WTC11 (cell line): ENCODE results near the gene AGBL4. TPM values are rescaled to one million over a fixed set of nuclear protein-coding genes. Genes with fewer than 3 reads are reported as not detected.

Experiments
- ATAC-seq: fragments of 200-7000 bp; cut with Tn5 transposase; 2 replicates; pipeline ENCODE4 v1.10.0; 2021; ENCODE audit warnings: mild to moderate bottlenecking, moderate library complexity
- CTCF ChIA-PET: fragments of 300-600 bp; sonication (Branson Sonifier 250); formaldehyde crosslinking; loops from one replicate; lab custom pipeline; 2021; ENCODE audit warnings: antibody characterized with exemption; lab: Charles Lee
- POLR2A ChIA-PET: fragments of 350-600 bp; sonication (Branson Sonifier 250); formaldehyde crosslinking; loops from one replicate; lab custom pipeline; 2021; ENCODE audit warnings: antibody characterized with exemption; lab: Charles Lee
- DNase-seq: peaks from one replicate; pipeline ENCODE4 v3.0.0; 2021; ENCODE audit warnings: low spot score
- H3K27ac Mint-ChIP-seq: 2 replicates; pipeline ENCODE4 v1.8.0; 2021; ENCODE audit warnings: mixed read lengths
- H3K27me3 Mint-ChIP-seq: 2 replicates; pipeline ENCODE4 v1.8.0; 2021; ENCODE audit warnings: low read depth, mild to moderate bottlenecking, moderate library complexity, mixed read lengths
- H3K36me3 Mint-ChIP-seq: 2 replicates; pipeline ENCODE4 v1.8.0; 2021; ENCODE audit warnings: mixed read lengths
- H3K4me1 Mint-ChIP-seq: 2 replicates; pipeline ENCODE4 v1.8.0; 2022; ENCODE audit warnings: mixed read lengths
- H3K4me3 Mint-ChIP-seq: 2 replicates; pipeline ENCODE4 v1.8.0; 2021; ENCODE audit warnings: mild to moderate bottlenecking, moderate library complexity, mixed read lengths
- H3K9me3 Mint-ChIP-seq: 2 replicates; pipeline ENCODE4 v1.8.0; 2021; ENCODE audit warnings: mixed read lengths
- CBFB ChIP-seq: sonication (generic); formaldehyde crosslinking; IDR thresholded peaks from 2 replicates; pipeline ENCODE4 v1.8.1; 2022; ENCODE audit warnings: mild to moderate bottlenecking, low read depth, missing genetic modification reagents
- FOXP1 ChIP-seq: sonication (generic); formaldehyde crosslinking; IDR thresholded peaks from 2 replicates; pipeline ENCODE4 v1.8.0; 2022; ENCODE audit warnings: missing genetic modification reagents, mild to moderate bottlenecking, moderate library complexity, borderline replicate concordance
- GABPB1 ChIP-seq: sonication (generic); formaldehyde crosslinking; IDR thresholded peaks from 2 replicates; pipeline ENCODE4 v1.8.1; 2023; ENCODE audit warnings: mild to moderate bottlenecking, missing genetic modification reagents
- JAZF1 ChIP-seq: fragments of 250-450 bp; sonication (Bioruptor Pico); IDR thresholded peaks from 2 replicates; pipeline ENCODE4 v1.9.0; 2021; ENCODE audit warnings: moderate library complexity, mild to moderate bottlenecking, inconsistent platforms
- MXD4 ChIP-seq: fragments of 250-450 bp; sonication (Bioruptor Pico); IDR thresholded peaks from 2 replicates; pipeline ENCODE4 v1.8.0; 2021; ENCODE audit warnings: mild to moderate bottlenecking, moderate library complexity, borderline replicate concordance
- SMAD3 ChIP-seq: sonication (generic); formaldehyde crosslinking; IDR thresholded peaks from 2 replicates; pipeline ENCODE4 v1.8.0; 2022; ENCODE audit warnings: missing genetic modification reagents, mild to moderate bottlenecking, borderline replicate concordance
- TEAD1 ChIP-seq: sonication (generic); formaldehyde crosslinking; IDR thresholded peaks from 2 replicates; pipeline ENCODE4 v1.8.0; 2022; ENCODE audit warnings: mild to moderate bottlenecking, missing genetic modification reagents
- TP53 ChIP-seq: sonication (generic); formaldehyde crosslinking; IDR thresholded peaks from 2 replicates; pipeline ENCODE4 v1.8.1; 2023; ENCODE audit warnings: mild to moderate bottlenecking, missing genetic modification reagents
- ZBTB21 ChIP-seq: sonication (generic); formaldehyde crosslinking; IDR thresholded peaks from 2 replicates; pipeline ENCODE4 v1.8.1; 2023; ENCODE audit warnings: mild to moderate bottlenecking, missing genetic modification reagents, borderline replicate concordance
- ZNF396 ChIP-seq: fragments of 250-450 bp; sonication (Bioruptor Pico); IDR thresholded peaks from 2 replicates; pipeline ENCODE4 v1.8.0; 2021; ENCODE audit warnings: mild to moderate bottlenecking, moderate library complexity, borderline replicate concordance
- total RNA-seq: library from RNA; stranded (reverse); gene quantifications from 3 replicates; pipeline ENCODE4 v1.2.3, GENCODE V29; 2021
- TF ChIP-seq, protein P1 (sequence below): sonication (generic); formaldehyde crosslinking; IDR thresholded peaks from 2 replicates; pipeline ENCODE4 v1.8.1; 2022; ENCODE audit warnings: low read depth, missing genetic modification reagents, borderline replicate concordance
- TF ChIP-seq, protein P2 (sequence below): fragments of 250-450 bp; sonication (Bioruptor Pico); IDR thresholded peaks from 2 replicates; pipeline ENCODE4 v2.1.2; 2022; ENCODE audit warnings: mild to moderate bottlenecking, moderate library complexity
- TF ChIP-seq, protein P3 (sequence below): fragments of 250-450 bp; sonication (Bioruptor Pico); IDR thresholded peaks from 2 replicates; pipeline ENCODE4 v1.8.0; 2021; ENCODE audit warnings: mild to moderate bottlenecking
- TF ChIP-seq, protein P4 (sequence below): sonication (generic); formaldehyde crosslinking; IDR thresholded peaks from 2 replicates; pipeline ENCODE4 v1.8.1; 2022; ENCODE audit warnings: missing genetic modification reagents, borderline replicate concordance
- TF ChIP-seq, protein P5 (sequence below): fragments of 250-450 bp; sonication (Bioruptor Pico); IDR thresholded peaks from 2 replicates; pipeline ENCODE4 v1.9.0; 2021; ENCODE audit warnings: mild to moderate bottlenecking
- TF ChIP-seq, protein P6 (sequence below): sonication (generic); formaldehyde crosslinking; IDR thresholded peaks from 2 replicates; pipeline ENCODE4 v1.8.1; 2023; ENCODE audit warnings: mild to moderate bottlenecking, missing genetic modification reagents, moderate library complexity

Gene AGBL4
- total RNA-seq, 1 experiment from 2014 or later = 0.87 TPM

DNA sequence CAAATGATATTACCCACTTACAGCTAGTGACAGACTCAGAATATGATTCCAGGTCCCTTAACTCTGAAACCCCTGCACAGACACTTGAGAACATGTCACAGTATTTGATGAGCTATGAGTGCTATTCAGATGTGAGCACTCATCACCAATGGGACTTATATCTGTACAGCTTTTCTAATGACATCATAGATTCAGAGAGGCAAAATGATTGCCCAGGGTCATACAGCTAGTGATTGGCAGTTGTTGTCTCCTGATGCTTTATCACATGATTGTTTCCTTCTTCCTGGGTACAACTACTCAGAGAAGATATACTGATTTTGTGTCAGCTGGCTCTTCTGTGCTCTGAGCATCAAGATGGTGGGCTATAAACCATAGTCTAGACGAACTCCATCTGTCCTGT lies 819.0 kb downstream of the AGBL4 start (continued):
- no peak for TF ChIP-seq MXD4 (CRISPR knock-in tag)

DNA sequence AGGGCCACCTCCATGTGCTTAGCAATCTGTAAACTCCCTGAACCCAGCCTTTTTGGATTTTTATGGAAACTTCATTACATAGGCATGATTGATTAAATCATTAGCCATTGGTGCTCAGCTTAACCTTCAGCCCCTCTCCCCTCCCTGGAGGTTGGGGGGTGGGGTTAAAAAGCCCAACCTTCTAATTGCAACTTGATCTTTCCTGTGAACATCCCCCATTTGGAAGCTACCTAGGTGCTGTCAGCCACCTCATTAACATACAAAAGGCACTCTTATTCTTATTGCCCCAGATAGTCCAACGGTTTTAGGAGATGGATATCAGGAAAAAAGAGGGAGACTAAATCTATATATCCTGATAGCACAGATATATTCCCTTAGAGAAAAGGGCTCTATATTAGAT lies 823.0 kb downstream of the AGBL4 start:
- H3K9me3 Mint-ChIP-seq = peaks cover 41% of the 10 kb centered on the region
- no peak for TF ChIP-seq SMAD3
- no peak for TF ChIP-seq FOXP1
- no peak for TF ChIP-seq CBFB (CRISPR knock-in tag)
- TF ChIP-seq, protein P1, sequence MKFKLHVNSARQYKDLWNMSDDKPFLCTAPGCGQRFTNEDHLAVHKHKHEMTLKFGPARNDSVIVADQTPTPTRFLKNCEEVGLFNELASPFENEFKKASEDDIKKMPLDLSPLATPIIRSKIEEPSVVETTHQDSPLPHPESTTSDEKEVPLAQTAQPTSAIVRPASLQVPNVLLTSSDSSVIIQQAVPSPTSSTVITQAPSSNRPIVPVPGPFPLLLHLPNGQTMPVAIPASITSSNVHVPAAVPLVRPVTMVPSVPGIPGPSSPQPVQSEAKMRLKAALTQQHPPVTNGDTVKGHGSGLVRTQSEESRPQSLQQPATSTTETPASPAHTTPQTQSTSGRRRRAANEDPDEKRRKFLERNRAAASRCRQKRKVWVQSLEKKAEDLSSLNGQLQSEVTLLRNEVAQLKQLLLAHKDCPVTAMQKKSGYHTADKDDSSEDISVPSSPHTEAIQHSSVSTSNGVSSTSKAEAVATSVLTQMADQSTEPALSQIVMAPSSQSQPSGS (CRISPR knock-in tag) = no peak
- no peak for TF ChIP-seq TP53 (CRISPR knock-in tag)
- no peak for TF ChIP-seq ZNF396
- no peak for TF ChIP-seq JAZF1 (CRISPR knock-in tag)
- TF ChIP-seq, protein P2, sequence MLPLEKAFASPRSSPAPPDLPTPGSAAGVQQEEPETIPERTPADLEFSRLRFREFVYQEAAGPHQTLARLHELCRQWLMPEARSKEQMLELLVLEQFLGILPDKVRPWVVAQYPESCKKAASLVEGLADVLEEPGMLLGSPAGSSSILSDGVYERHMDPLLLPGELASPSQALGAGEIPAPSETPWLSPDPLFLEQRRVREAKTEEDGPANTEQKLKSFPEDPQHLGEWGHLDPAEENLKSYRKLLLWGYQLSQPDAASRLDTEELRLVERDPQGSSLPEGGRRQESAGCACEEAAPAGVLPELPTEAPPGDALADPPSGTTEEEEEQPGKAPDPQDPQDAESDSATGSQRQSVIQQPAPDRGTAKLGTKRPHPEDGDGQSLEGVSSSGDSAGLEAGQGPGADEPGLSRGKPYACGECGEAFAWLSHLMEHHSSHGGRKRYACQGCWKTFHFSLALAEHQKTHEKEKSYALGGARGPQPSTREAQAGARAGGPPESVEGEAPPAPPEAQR (CRISPR knock-in tag) = no peak
- no peak for TF ChIP-seq ZBTB21
- TF ChIP-seq, protein P3, sequence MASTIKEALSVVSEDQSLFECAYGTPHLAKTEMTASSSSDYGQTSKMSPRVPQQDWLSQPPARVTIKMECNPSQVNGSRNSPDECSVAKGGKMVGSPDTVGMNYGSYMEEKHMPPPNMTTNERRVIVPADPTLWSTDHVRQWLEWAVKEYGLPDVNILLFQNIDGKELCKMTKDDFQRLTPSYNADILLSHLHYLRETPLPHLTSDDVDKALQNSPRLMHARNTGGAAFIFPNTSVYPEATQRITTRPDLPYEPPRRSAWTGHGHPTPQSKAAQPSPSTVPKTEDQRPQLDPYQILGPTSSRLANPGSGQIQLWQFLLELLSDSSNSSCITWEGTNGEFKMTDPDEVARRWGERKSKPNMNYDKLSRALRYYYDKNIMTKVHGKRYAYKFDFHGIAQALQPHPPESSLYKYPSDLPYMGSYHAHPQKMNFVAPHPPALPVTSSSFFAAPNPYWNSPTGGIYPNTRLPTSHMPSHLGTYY = no peak
- TF ChIP-seq TEAD1 (CRISPR knock-in tag) = no peak
- TF ChIP-seq, protein P4, sequence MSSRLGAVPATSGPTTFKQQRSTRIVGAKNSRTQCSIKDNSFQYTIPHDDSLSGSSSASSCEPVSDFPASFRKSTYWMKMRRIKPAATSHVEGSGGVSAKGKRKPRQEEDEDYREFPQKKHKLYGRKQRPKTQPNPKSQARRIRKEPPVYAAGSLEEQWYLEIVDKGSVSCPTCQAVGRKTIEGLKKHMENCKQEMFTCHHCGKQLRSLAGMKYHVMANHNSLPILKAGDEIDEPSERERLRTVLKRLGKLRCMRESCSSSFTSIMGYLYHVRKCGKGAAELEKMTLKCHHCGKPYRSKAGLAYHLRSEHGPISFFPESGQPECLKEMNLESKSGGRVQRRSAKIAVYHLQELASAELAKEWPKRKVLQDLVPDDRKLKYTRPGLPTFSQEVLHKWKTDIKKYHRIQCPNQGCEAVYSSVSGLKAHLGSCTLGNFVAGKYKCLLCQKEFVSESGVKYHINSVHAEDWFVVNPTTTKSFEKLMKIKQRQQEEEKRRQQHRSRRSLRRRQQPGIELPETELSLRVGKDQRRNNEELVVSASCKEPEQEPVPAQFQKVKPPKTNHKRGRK (CRISPR knock-in tag) = no peak
- ATAC-seq (peak; percentile 80), DNase-seq (peak; percentile 12)
- POLR2A ChIA-PET = no interaction called here
- H3K36me3 Mint-ChIP-seq = peaks cover 19% of the 10 kb centered on the region
- no peak overlapping the region for H3K4me3 Mint-ChIP-seq
- CTCF ChIA-PET = no interaction called here
- peaks cover 20% of the 10 kb centered on the region for H3K4me1 Mint-ChIP-seq
- H3K27ac Mint-ChIP-seq = no peak overlapping the region
- H3K27me3 Mint-ChIP-seq = peaks cover 8% of the 10 kb centered on the region

DNA sequence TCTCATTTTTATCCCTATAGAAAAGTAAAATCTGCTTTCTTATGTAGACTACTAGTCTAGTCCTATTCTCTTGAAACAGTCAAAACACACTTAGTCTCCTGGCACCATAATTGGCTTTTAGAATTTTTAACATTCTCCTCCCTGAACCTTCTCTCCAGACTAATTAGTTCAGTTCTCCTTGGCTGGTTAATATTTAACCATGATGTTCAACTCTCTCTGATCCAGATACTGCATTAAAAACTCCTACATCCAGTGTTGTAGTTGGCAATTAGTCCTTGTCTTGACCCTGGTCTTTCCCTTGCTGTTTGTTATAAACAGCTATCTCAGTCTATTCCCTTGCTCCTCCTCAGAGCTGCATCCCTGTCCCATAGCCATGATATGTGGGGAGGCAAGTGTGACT lies 824.2 kb downstream of the AGBL4 start:
- ChIA-PET POLR2A (no interaction called here), CTCF (no interaction called here)
- peaks cover 20% of the 10 kb centered on the region for H3K4me1 Mint-ChIP-seq
- no peak overlapping the region for H3K4me3 Mint-ChIP-seq
- H3K27me3 Mint-ChIP-seq = peaks cover 8% of the 10 kb centered on the region
- ATAC-seq (no peak), DNase-seq (no peak)
- peaks cover 53% of the 10 kb centered on the region for H3K9me3 Mint-ChIP-seq
- TF ChIP-seq GABPB1 (CRISPR knock-in tag) = no peak
- TF ChIP-seq, protein P5, sequence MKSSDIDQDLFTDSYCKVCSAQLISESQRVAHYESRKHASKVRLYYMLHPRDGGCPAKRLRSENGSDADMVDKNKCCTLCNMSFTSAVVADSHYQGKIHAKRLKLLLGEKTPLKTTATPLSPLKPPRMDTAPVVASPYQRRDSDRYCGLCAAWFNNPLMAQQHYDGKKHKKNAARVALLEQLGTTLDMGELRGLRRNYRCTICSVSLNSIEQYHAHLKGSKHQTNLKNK (CRISPR knock-in tag) = no peak
- no peak overlapping the region for H3K27ac Mint-ChIP-seq
- peaks cover 28% of the 10 kb centered on the region for H3K36me3 Mint-ChIP-seq

DNA sequence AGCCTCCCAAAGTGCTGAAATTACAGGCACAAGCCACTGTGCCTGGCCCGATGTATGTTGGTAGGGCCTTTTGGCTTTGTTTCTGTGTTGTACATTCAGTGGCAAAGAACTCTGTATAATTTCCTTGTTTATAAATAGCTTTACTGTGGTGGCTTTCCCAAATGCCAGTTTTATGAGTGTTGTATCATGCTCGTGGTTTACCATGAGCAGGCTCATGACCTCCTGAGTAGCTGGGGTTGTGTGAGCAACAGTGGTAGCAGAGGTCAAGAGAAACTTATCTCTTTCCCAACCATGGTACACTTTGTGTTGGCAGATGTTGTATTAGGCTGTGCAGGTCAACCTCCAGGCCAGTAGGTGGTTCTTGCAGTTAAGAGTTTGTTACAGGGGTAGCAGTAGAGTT lies 826.7 kb downstream of the AGBL4 start:
- Mint-ChIP-seq H3K27ac (no peak overlapping the region), H3K36me3 (peaks cover 27% of the 10 kb centered on the region), H3K4me3 (no peak overlapping the region), H3K27me3 (peaks cover 8% of the 10 kb centered on the region), H3K9me3 (peaks cover 59% of the 10 kb centered on the region), H3K4me1 (peaks cover 20% of the 10 kb centered on the region)
- CTCF ChIA-PET = no interaction called here
- DNase-seq (no peak), ATAC-seq (no peak)
- POLR2A ChIA-PET = no interaction called here
- TF ChIP-seq, protein P6, sequence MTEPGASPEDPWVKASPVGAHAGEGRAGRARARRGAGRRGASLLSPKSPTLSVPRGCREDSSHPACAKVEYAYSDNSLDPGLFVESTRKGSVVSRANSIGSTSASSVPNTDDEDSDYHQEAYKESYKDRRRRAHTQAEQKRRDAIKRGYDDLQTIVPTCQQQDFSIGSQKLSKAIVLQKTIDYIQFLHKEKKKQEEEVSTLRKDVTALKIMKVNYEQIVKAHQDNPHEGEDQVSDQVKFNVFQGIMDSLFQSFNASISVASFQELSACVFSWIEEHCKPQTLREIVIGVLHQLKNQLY (CRISPR knock-in tag) = no peak
